DMS79 treated with DMSO at 0.1 percent for 48 hours (cell line): ENCODE results near the gene CLASP1.

ENCODE experiments used
- DNase-seq: peaks from one replicate; lab custom pipeline; 2025; lab: John Stamatoyannopoulos, UW

CLASP1 gene

GRCh38 chr2:121372721-121373353 is 276.4 kb downstream of the CLASP1 start:
- DNase-seq: no peak

- no peak for DNase-seq
Observed at GRCh38 chr2:121372082-121372481, 277.2 kb downstream of the CLASP1 start.

- no peak for DNase-seq
Observed at GRCh38 chr2:121368836-121369235, 280.4 kb downstream of the CLASP1 start.

GRCh38 chr2:121368155-121368554 is 281.1 kb downstream of the CLASP1 start:
- no peak for DNase-seq

- DNase-seq: no peak
Observed at GRCh38 chr2:121367246-121367900, 281.9 kb downstream of the CLASP1 start.

- no peak for DNase-seq
Observed at GRCh38 chr2:121366040-121366439, 283.2 kb downstream of the CLASP1 start.

GRCh38 chr2:121365061-121365460 is 284.2 kb downstream of the CLASP1 start:
- DNase-seq: no peak

GRCh38 chr2:121363632-121364420 is 285.4 kb downstream of the CLASP1 start:
- DNase-seq: no peak

GRCh38 chr2:121362774-121363173 is 286.5 kb downstream of the CLASP1 start:
- peak; percentile 53 for DNase-seq

- DNase-seq: no peak
Observed at GRCh38 chr2:121362226-121362625, 287.0 kb downstream of the CLASP1 start.

- DNase-seq: no peak
Observed at GRCh38 chr2:121360566-121361300, 288.5 kb downstream of the CLASP1 start.

GRCh38 chr2:121359716-121360565 is 289.3 kb downstream of the CLASP1 start:
- DNase-seq: no peak

GRCh38 chr2:121359170-121359569 is 290.1 kb downstream of the CLASP1 start:
- no peak for DNase-seq

- DNase-seq: no peak
Observed at GRCh38 chr2:121358291-121358690, 291.0 kb downstream of the CLASP1 start.

- peak; percentile 73 for DNase-seq
Observed at GRCh38 chr2:121356058-121356640, 293.1 kb downstream of the CLASP1 start.

- DNase-seq: peak; percentile 81
Observed at GRCh38 chr2:121355488-121355887, 293.8 kb downstream of the CLASP1 start.

- DNase-seq: no peak
Observed at GRCh38 chr2:121351521-121352318, 297.5 kb downstream of the CLASP1 start.

- no peak for DNase-seq
Observed at GRCh38 chr2:121350890-121351289, 298.4 kb downstream of the CLASP1 start.

GRCh38 chr2:121350402-121350775 is 298.9 kb downstream of the CLASP1 start:
- DNase-seq: no peak

- no peak for DNase-seq
Observed at GRCh38 chr2:121349721-121350401, 299.4 kb downstream of the CLASP1 start.
